ENCODE results near the gene IMP4. TPM values are rescaled to one million over a fixed set of nuclear protein-coding genes. Genes with fewer than 3 reads are reported as not detected.
A peak's percentile ranks its signal among the peaks of the same experiment; 100 is the strongest.

The IMP4 gene
- total RNA-seq, 1 experiment from 2014 or later: 89.2 TPM

GRCh38 chr2:130336877-130337734 is 5.6 kb upstream of the IMP4 start (continued):
- TF ChIP-seq ZMAT4 (CRISPR knock-in tag; IDR thresholded peaks at IDR 0.05) (peak; percentile 74; the same call in 1 of the 2 replicates), ATF1 (CRISPR knock-in tag; IDR thresholded peaks at IDR 0.05) (no peak), SP1 (CRISPR knock-in tag; conservative IDR thresholded peaks at IDR 0.05) (0 out of 2 replicates have a peak, but pooled peaks have one; percentile 54), ATF3 (CRISPR knock-in tag; conservative IDR thresholded peaks at IDR 0.05) (no peak), ESRRA (CRISPR knock-in tag; IDR thresholded peaks at IDR 0.05; ENCODE audit: borderline replicate concordance) (no peak), CREM (CRISPR knock-in tag; IDR thresholded peaks at IDR 0.05) (0 out of 2 replicates have a peak, but pooled peaks have one; percentile 27), MAX (CRISPR knock-in tag; IDR thresholded peaks at IDR 0.05) (peak; percentile 94), HMGXB4 (CRISPR knock-in tag; IDR thresholded peaks at IDR 0.05) (peak; percentile 87; the same call in 1 of the 2 replicates), SOX15 (CRISPR knock-in tag; IDR thresholded peaks at IDR 0.05) (no peak), RORB (CRISPR knock-in tag; IDR thresholded peaks at IDR 0.05) (no peak), ZNF219 (CRISPR knock-in tag; IDR thresholded peaks at IDR 0.05; ENCODE audit: borderline replicate concordance) (no peak), FOXP1 (CRISPR knock-in tag; IDR thresholded peaks at IDR 0.05; ENCODE audit: borderline replicate concordance) (peak; percentile 51; the same call in 1 of the 2 replicates), RELA (CRISPR knock-in tag; IDR thresholded peaks at IDR 0.05; ENCODE audit: borderline replicate concordance) (no peak)
- TF ChIP-seq, protein P1, sequence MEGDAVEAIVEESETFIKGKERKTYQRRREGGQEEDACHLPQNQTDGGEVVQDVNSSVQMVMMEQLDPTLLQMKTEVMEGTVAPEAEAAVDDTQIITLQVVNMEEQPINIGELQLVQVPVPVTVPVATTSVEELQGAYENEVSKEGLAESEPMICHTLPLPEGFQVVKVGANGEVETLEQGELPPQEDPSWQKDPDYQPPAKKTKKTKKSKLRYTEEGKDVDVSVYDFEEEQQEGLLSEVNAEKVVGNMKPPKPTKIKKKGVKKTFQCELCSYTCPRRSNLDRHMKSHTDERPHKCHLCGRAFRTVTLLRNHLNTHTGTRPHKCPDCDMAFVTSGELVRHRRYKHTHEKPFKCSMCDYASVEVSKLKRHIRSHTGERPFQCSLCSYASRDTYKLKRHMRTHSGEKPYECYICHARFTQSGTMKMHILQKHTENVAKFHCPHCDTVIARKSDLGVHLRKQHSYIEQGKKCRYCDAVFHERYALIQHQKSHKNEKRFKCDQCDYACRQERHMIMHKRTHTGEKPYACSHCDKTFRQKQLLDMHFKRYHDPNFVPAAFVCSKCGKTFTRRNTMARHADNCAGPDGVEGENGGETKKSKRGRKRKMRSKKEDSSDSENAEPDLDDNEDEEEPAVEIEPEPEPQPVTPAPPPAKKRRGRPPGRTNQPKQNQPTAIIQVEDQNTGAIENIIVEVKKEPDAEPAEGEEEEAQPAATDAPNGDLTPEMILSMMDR (IDR thresholded peaks at IDR 0.05): no peak
- TF ChIP-seq, protein P2, sequence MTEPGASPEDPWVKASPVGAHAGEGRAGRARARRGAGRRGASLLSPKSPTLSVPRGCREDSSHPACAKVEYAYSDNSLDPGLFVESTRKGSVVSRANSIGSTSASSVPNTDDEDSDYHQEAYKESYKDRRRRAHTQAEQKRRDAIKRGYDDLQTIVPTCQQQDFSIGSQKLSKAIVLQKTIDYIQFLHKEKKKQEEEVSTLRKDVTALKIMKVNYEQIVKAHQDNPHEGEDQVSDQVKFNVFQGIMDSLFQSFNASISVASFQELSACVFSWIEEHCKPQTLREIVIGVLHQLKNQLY (CRISPR knock-in tag; IDR thresholded peaks at IDR 0.05): no peak
- TF ChIP-seq, protein P3, sequence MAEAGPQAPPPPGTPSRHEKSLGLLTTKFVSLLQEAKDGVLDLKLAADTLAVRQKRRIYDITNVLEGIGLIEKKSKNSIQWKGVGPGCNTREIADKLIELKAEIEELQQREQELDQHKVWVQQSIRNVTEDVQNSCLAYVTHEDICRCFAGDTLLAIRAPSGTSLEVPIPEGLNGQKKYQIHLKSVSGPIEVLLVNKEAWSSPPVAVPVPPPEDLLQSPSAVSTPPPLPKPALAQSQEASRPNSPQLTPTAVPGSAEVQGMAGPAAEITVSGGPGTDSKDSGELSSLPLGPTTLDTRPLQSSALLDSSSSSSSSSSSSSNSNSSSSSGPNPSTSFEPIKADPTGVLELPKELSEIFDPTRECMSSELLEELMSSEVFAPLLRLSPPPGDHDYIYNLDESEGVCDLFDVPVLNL (CRISPR knock-in tag; IDR thresholded peaks at IDR 0.05; ENCODE audit: borderline replicate concordance, low read depth): no peak
- TF ChIP-seq, protein P4, sequence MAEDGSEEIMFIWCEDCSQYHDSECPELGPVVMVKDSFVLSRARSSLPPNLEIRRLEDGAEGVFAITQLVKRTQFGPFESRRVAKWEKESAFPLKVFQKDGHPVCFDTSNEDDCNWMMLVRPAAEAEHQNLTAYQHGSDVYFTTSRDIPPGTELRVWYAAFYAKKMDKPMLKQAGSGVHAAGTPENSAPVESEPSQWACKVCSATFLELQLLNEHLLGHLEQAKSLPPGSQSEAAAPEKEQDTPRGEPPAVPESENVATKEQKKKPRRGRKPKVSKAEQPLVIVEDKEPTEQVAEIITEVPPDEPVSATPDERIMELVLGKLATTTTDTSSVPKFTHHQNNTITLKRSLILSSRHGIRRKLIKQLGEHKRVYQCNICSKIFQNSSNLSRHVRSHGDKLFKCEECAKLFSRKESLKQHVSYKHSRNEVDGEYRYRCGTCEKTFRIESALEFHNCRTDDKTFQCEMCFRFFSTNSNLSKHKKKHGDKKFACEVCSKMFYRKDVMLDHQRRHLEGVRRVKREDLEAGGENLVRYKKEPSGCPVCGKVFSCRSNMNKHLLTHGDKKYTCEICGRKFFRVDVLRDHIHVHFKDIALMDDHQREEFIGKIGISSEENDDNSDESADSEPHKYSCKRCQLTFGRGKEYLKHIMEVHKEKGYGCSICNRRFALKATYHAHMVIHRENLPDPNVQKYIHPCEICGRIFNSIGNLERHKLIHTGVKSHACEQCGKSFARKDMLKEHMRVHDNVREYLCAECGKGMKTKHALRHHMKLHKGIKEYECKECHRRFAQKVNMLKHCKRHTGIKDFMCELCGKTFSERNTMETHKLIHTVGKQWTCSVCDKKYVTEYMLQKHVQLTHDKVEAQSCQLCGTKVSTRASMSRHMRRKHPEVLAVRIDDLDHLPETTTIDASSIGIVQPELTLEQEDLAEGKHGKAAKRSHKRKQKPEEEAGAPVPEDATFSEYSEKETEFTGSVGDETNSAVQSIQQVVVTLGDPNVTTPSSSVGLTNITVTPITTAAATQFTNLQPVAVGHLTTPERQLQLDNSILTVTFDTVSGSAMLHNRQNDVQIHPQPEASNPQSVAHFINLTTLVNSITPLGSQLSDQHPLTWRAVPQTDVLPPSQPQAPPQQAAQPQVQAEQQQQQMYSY (CRISPR knock-in tag; IDR thresholded peaks at IDR 0.05): no peak
- TF ChIP-seq, protein P5, sequence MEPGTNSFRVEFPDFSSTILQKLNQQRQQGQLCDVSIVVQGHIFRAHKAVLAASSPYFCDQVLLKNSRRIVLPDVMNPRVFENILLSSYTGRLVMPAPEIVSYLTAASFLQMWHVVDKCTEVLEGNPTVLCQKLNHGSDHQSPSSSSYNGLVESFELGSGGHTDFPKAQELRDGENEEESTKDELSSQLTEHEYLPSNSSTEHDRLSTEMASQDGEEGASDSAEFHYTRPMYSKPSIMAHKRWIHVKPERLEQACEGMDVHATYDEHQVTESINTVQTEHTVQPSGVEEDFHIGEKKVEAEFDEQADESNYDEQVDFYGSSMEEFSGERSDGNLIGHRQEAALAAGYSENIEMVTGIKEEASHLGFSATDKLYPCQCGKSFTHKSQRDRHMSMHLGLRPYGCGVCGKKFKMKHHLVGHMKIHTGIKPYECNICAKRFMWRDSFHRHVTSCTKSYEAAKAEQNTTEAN (CRISPR knock-in tag; IDR thresholded peaks at IDR 0.05): no peak
- TF ChIP-seq, protein P6, sequence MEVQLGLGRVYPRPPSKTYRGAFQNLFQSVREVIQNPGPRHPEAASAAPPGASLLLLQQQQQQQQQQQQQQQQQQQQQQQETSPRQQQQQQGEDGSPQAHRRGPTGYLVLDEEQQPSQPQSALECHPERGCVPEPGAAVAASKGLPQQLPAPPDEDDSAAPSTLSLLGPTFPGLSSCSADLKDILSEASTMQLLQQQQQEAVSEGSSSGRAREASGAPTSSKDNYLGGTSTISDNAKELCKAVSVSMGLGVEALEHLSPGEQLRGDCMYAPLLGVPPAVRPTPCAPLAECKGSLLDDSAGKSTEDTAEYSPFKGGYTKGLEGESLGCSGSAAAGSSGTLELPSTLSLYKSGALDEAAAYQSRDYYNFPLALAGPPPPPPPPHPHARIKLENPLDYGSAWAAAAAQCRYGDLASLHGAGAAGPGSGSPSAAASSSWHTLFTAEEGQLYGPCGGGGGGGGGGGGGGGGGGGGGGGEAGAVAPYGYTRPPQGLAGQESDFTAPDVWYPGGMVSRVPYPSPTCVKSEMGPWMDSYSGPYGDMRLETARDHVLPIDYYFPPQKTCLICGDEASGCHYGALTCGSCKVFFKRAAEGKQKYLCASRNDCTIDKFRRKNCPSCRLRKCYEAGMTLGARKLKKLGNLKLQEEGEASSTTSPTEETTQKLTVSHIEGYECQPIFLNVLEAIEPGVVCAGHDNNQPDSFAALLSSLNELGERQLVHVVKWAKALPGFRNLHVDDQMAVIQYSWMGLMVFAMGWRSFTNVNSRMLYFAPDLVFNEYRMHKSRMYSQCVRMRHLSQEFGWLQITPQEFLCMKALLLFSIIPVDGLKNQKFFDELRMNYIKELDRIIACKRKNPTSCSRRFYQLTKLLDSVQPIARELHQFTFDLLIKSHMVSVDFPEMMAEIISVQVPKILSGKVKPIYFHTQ (CRISPR knock-in tag; IDR thresholded peaks at IDR 0.05): no peak; the same call in 1 of the 2 replicates

Measured in WTC11 (cell line).